GM20000 (cell line): ENCODE measurements around the gene PCTP.

Experiments used
- DNase-seq: peaks from one replicate; pipeline ENCODE4 v3.0.0; 2012; ENCODE audit warnings: low spot score
- CTCF ChIP-seq: IDR thresholded peaks from 2 replicates; pipeline ENCODE4 v1.5.1; 2012; ENCODE audit warnings: mild to moderate bottlenecking, control low read depth; ENCODE audit errors: extremely low read depth, missing control alignments

The PCTP gene

GRCh38 chr17:55757659-55758058 lies 6.8 kb downstream of the PCTP start:
- no peak for TF ChIP-seq CTCF

GRCh38 chr17:55758171-55758570 lies 7.3 kb downstream of the PCTP start:
- no peak for TF ChIP-seq CTCF
- DNase-seq, result no peak

More at GRCh38 chr17:55757659-55758058, 6.8 kb downstream of the PCTP start:
- peak; percentile 21 for DNase-seq

DNA sequence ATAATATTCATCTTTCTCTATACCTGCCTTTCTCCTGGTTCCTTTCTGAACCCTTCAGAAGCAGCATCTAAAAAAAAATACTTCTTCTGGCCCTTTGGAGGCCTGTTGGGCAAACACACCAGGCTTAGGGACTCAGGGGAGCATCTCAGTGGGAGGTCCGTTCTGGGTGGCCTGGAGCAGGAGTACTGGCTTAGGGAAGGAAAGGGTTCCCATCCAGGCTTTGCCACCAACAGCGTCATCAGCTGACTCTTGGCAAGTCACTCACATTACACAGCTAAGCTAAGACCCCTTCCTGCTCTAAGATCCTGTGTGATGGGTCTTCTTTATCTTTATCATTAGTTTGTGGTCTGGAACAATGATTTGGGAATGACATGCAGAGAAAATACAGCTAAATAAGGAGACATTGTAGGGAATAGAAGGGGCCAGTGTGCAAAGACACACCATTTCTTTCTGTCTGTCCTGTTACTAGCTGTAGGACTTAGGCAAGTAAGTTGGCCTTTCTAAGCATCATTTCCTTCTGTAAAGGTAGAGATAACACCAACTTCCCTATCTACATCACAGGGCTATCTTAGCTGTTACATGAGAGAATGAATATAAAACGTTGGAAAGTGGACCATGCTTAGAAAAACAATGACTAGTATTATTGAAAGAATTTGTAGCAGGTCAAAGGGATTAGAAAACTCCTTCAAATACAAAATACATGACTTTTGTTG lies 9.9 kb downstream of the PCTP start:
- no peak for TF ChIP-seq CTCF
- no peak for DNase-seq

DNA sequence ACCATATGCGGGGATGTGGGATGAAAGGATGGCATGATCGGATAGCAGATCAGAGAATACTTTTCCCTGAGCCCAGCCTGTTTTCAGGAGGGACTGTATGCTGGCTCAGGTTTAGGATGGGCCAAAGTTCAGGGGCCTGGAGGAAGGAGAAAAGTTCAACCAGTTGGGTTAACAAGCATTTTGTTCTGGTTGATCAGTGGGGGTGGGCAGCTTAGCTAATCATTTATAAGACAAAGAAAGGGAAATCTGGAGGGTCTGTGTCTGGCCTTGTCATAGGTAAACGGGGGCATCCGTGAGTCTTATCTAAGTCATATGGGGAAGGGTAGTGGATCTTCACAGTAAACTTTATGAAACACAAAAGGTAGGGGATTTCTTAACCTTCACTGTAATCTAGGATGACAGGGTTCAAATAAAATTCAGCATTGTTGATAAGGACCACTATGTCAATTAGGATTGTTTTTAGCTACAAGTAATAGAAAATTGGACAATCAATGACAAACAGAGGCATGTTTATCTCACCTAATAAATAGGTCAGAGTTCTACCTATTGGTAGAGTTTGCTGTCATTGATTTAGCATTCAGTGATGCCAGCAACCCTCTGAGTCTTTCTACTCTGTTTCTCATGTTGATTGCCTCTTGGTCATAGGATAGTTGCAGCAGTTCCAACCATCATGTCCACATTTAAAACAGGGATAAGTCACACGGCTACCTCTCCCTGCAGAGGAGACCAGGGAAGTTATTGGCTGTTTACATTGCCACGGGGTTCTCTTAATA lies 11.4 kb downstream of the PCTP start:
- TF ChIP-seq CTCF, result no peak
- no peak for DNase-seq

GRCh38 chr17:55763856-55764255 lies 13.0 kb downstream of the PCTP start:
- no peak for DNase-seq

DNA sequence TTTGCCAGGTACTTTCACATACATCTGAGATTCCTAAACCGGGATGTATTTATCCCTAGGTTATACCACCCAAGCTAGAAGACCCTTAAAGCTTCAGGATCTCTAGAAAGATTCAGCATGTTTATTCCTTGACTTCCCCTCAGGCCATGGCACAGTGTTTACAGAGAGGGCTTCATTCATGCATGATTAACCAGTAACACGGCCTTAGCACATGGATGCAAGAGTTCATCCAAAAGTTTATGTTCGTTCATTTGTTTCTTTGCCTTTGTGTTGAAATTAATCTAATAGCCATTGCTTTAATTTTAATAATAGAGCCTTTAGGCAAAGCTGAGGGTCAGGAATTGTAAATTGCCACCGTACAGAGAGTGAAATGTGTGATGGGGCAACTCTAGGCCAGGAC lies 13.8 kb downstream of the PCTP start:
- no peak for DNase-seq
- TF ChIP-seq CTCF, result no peak

More at GRCh38 chr17:55763856-55764255, 13.0 kb downstream of the PCTP start:
- no peak for TF ChIP-seq CTCF

GRCh38 chr17:55765472-55765871 lies 14.6 kb downstream of the PCTP start:
- TF ChIP-seq CTCF, result no peak
- DNase-seq, result no peak
